ENCODE measurements around the gene C1GALT1.

Gene C1GALT1

GRCh38 chr7:7272294-7272693 lies 90.0 kb downstream of the C1GALT1 start:
- no peak for DNase-seq (ENCODE audit: low read depth)

- DNase-seq (ENCODE audit: low read depth) = no peak
These were observed 92.4 kb downstream of the C1GALT1 start for GRCh38 chr7:7274782-7275181.

GRCh38 chr7:7276161-7276560 lies 93.8 kb downstream of the C1GALT1 start:
- no peak for DNase-seq (ENCODE audit: low read depth)

- no peak for DNase-seq (ENCODE audit: low read depth)
These were observed 108.2 kb downstream of the C1GALT1 start for GRCh38 chr7:7290429-7291122.

DNA sequence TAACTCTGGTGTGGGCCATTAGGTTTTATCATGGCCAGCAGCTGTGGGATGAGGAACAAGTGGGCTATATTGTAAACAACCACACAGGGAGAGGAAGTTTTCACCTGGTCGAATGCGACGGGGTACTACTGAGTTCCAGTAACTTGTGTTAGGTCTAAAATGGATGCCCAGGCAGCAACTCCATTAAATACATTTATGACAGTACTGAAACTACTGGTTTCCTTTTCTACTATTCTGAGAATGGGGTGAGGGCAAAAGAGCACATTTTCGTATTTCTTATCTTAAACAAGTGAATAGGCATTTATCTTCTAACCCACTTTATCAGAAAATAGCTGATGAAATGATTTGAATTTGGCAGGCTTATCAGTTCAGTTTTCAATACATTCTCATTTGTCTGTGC lies 109.7 kb downstream of the C1GALT1 start:
- DNase-seq (ENCODE audit: low read depth) = no peak

DNA sequence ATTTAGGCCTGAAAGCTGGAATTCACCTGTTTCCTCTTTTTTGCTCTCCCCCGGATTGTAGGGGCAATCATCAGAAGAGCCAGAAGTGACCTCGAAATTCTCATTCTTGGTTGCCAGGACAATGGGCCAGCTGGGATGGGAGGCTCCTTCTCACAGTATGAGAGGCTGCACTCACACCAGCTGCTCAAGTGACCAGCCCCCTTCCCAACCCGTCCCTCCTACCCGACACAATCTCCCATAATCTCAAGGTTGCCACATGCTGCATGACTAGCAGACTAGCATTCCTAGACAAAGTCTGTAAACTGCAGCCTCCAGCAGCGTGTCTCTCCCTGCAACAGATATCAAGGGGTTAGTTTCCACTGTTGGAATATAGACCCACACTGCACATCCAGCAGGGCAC lies 110.3 kb downstream of the C1GALT1 start:
- no peak for DNase-seq (ENCODE audit: low read depth)

- DNase-seq (ENCODE audit: low read depth) = no peak
These were observed 110.7 kb downstream of the C1GALT1 start for GRCh38 chr7:7293092-7293491.

- DNase-seq (ENCODE audit: low read depth) = no peak
These were observed 112.6 kb downstream of the C1GALT1 start for GRCh38 chr7:7294911-7295310.
